ENCODE measurements around the gene KASH5. TPM values are rescaled to one million over a fixed set of nuclear protein-coding genes. Genes with fewer than 3 reads are reported as not detected.

KASH5 gene
- total RNA-seq, 1 experiment from 2014 or later, result not detected

DNA sequence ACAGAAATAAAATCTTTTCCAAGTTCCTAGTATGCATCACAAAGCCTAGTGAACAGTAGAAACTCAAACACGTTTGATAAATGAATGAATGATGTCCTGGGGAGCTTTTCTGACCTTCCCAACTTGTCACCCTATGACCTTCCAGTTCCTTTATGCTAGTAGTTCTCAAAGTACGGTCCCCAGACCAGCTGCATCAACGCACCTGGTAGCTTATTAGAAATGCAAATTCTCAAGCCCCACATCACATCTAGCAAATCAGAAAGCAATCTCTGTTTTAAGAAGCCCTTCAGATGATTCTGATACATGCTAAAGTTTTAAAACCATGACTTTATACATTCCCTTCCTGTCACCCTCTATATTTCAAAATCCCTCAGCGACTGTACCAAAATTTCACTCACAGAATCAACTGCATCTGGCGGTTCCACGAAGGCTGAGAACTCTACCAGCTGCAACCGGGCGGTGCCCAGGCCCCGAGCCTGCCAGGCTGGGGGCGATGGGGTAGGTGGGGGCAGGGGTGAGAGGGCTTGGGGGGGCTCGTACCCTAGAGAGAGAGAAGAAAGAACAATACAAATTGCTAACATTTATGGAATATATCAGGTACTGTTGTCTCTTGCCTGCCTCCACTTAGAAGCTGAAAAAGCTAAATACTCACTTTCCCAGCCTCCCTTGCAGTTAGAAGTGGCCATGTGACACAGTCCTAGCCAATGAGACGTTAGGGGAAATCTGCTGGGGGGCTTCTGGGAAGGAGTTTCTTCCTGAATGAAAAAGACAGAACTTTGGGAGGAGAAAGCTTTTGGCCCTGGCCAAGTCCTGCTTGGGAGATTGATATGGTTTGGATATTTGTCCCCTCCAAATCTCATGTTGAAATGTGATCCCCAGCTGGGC is 39.5 kb upstream of the KASH5 start:
- no peak overlapping the region; a peak in 2 of 5 replicates for H3K4me3 Mint-ChIP-seq
- Histone ChIP-seq H2BK120ac (ENCODE audit: low read depth, low read length, poor library complexity, severe bottlenecking) (no peak overlapping the region), H3K79me2 (ENCODE audit: insufficient read depth, low read length) (no peaks in the 10 kb centered on the region), H2BK12ac (ENCODE audit: insufficient read length, low read depth, low read length) (no peak overlapping the region), H3T11ph (ENCODE audit: low read length) (no peak overlapping the region), H3K79me1 (ENCODE audit: insufficient read depth, low read depth, low read length, poor library complexity, severe bottlenecking) (no peaks in the 10 kb centered on the region), H3K23me2 (ENCODE audit: insufficient read length, low read depth, low read length, poor library complexity, severe bottlenecking) (no peaks in the 10 kb centered on the region), H3K27me3 (ENCODE audit: insufficient read depth, low read length) (no peaks in the 10 kb centered on the region), H2BK5ac (ENCODE audit: insufficient read length, low read length) (no peak overlapping the region), H3K9me3 (ENCODE audit: control insufficient read depth, low read depth, low read length) (no peaks in the 10 kb centered on the region), H3K9ac (ENCODE audit: extremely low read depth, insufficient read length, low read length) (no peak overlapping the region), H3K56ac (ENCODE audit: insufficient read length, low read depth, low read length) (no peak overlapping the region), H3K23ac (ENCODE audit: insufficient read length, low read depth, low read length) (no peak overlapping the region), H3K4me2 (ENCODE audit: insufficient read depth, insufficient read length, low read length) (no peak overlapping the region), H3K18ac (ENCODE audit: insufficient read length, low read depth, low read length) (no peak overlapping the region), H2AFZ (ENCODE audit: low read length) (no peak overlapping the region), H3K4ac (ENCODE audit: low read depth, low read length) (no peak overlapping the region), H2BK20ac (ENCODE audit: low read depth, low read length, poor library complexity, severe bottlenecking) (no peak overlapping the region), H3K27ac (ENCODE audit: insufficient read length, low read depth, low read length) (no peak overlapping the region), H4K91ac (ENCODE audit: insufficient read length, low read depth, low read length) (no peak overlapping the region), H3K4me1 (ENCODE audit: insufficient read depth, low read length) (no peaks in the 10 kb centered on the region), H4K5ac (ENCODE audit: insufficient read length, low read depth, low read length) (no peak overlapping the region), H3K14ac (ENCODE audit: insufficient read depth, low read length) (no peak overlapping the region), H4K20me1 (ENCODE audit: control insufficient read depth, insufficient read depth, insufficient read length) (no peaks in the 10 kb centered on the region), H2AK5ac (ENCODE audit: insufficient read length, low read length) (no peak overlapping the region), H2BK15ac (ENCODE audit: low read depth, low read length) (no peak overlapping the region), H4K8ac (replicated peaks; ENCODE audit: insufficient read length, low read depth, low read length) (no peak overlapping the region)
- no peaks in the 10 kb centered on the region for H3K27me3 Mint-ChIP-seq (ENCODE audit: low read depth)
- H3K9me3 Mint-ChIP-seq, result no peaks in the 10 kb centered on the region
- no peak for DNase-seq
- TF ChIP-seq, protein P1, sequence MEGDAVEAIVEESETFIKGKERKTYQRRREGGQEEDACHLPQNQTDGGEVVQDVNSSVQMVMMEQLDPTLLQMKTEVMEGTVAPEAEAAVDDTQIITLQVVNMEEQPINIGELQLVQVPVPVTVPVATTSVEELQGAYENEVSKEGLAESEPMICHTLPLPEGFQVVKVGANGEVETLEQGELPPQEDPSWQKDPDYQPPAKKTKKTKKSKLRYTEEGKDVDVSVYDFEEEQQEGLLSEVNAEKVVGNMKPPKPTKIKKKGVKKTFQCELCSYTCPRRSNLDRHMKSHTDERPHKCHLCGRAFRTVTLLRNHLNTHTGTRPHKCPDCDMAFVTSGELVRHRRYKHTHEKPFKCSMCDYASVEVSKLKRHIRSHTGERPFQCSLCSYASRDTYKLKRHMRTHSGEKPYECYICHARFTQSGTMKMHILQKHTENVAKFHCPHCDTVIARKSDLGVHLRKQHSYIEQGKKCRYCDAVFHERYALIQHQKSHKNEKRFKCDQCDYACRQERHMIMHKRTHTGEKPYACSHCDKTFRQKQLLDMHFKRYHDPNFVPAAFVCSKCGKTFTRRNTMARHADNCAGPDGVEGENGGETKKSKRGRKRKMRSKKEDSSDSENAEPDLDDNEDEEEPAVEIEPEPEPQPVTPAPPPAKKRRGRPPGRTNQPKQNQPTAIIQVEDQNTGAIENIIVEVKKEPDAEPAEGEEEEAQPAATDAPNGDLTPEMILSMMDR (conservative IDR thresholded peaks at IDR 0.05), result no peak
- peak overlapping the region in 2 of 3 experiments; percentile 86 to 94; a peak in 5 of 7 replicates for H3K27ac Mint-ChIP-seq
- peaks cover 3 to 4% of the 10 kb centered on the region in 2 experiments; a peak in 2 of 4 replicates for H3K4me1 Mint-ChIP-seq
- WGBS (ENCODE audit: extremely low coverage, insufficient read length, low lambda C conversion rate), result no CpG with 5 or more reads among the region's 12 CpGs
- H3K36me3 Mint-ChIP-seq (ENCODE audit: insufficient read depth in 1 of 3, low read depth in 3 of 3), result peaks cover 81 to 98% (median 94%) of the 10 kb centered on the region in 3 experiments
